HG03175 (cell line): ENCODE data around the gene EZH2.

ENCODE experiments used
- ATAC-seq: cut with Tn5 transposase; IDR thresholded peaks from one replicate; pipeline ENCODE4 v1.9.1; 2021; ENCODE audit warnings: mild to moderate bottlenecking, moderate library complexity; ENCODE audit not compliant: unreplicated experiment

The EZH2 gene

DNA sequence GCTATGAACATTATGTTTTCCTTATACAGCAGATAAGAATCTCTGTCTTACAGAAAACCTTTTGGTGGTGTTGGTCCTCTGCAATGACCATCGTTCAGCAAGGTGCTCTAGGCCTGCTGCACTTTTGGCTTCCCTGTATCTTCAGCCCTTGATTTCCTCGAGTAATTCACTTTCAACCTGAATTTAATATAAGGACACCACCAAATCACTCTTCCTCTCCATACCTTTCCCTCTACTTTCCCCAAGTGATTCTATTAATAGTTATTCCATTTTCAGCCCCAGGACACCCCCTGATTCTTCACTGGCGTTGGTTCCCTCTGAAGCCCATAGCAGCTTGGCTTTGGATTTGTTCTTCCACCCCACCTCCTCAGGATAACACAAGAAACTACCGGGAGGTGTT is 72.2 kb downstream of the EZH2 start:
- no peak for ATAC-seq

DNA sequence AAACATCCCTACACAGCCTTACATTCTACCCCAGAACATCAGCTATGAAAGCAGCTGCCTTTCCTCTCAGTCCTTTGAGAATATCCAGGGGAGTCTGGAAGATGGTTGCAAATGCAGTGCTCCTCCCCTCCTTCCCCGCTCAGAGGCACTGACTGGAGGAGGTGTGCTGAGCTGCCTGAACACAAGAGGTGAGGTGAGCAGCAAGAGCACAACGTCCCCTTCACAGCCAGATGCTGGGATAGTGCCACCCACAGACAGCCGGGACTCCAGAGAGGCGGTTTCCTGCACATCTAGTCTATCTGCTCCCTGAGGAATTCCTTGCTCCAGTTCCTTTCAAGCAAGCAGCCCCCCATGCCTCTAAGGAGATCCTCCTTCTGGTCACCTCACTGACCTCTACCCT is 74.2 kb downstream of the EZH2 start:
- ATAC-seq: no peak

DNA sequence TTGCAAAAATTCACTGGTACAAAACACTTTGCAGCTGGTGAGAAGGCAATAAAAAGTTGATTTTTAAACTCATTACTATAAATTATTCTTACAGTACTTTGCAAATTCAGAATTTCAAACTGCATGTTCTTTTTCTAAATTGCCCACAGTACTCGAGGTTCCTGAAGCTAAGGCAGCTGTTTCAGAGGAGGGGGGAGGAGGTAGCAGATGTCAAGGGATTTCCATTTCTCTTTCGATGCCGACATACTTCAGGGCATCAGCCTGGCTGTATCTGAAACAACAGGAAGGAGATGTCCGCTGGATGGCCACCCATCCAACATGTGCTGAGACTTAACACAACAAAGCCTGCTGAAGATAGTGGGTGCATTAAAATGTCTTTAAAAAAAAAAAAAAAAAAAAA is 76.7 kb downstream of the EZH2 start:
- ATAC-seq: no peak

DNA sequence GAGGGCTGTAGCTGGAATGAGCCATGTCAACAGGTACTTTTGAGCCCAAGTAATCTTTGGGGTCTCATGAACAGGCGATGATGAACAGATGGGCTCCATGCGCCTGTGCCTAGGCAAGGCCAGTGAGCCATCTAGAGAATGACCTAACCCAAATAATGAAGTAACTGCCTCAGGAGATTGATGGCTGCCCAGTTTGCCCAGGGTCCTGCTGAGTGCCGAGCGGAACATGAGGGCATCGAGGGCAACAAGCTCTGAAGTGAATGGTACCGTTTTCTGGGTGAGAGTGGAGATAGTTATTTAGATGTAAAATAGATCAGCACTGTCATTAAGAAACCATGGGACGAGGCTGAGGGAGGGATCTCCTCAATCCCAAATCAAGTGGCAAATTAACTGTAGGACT is 77.9 kb downstream of the EZH2 start:
- no peak for ATAC-seq

DNA sequence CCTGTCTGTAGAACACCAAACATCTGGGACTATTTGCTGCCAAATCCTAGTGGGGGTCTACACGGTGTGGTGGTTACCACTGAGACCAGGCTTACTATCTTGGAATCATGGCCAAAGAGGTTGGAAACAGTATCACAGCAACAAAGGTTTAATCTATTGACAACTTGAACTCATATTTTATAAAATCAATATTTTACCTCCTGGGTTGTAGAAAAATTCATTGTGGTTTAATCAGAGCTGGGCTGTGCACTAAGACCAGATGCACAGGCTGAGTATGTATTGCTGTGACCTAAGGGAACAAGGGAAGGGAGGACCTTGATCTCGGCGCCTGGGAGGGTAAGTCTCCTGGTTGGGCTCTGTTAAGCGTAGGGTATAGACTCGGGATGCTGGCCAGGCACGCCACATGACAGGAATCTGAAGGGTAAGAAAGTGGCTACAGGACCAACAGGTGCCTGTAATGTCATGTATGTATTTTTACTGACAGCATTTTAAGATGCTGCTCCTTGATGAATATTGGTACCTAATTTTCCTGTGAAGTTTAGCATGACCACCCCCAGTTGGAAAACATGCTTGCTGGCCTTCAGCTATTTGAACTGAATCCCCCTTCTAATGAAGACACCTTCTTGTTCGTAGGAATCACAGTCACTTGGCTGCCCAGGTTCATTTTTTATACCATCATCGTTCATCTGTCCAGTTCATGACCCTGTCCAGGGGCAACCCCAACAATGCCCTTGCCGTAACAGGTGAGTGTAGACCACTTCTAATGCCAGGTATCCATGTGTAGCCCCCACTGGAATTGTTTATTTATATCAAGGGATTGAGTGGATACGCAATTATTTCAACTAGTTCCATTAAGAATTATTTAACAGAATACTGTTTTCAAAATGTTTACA is 79.5 kb downstream of the EZH2 start:
- ATAC-seq: no peak

DNA sequence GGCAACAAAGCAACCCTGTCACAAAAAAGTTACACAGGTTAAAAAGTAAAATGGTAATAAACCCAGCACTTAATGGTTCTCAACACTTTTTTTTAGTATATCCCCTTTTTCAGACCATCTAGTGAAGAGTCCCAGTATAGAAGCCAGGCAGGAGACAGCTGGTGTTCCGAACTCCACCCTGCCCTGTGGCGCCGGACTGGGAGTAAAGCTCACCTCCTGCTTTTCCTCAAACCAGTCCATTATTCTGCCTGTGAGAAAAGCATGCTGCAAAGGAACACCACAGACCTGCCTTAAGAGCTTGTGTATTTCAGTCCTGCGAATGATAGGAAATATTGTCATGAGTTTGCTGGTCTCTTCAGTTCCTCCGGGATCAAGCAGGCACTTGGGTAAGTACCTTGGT is 81.0 kb downstream of the EZH2 start:
- ATAC-seq: no peak

DNA sequence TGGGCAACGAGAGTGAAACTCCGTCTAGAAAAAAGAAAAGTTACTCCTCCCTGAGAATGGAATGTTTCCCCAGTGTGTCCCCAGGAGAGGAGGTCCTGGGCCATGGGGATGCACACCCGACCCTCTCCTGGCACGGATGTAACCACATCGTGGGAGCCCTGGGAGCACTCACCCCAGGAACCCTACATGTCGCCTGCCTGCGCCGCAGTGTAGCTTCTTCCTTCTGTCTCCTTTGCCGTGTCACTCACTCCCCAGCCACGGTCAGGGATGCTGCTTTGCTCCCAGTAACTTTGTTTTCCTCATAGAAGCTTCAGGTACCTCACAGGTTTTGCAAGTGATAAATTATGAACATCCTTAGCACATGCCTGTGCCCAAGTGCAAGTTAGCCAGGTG is 82.0 kb downstream of the EZH2 start:
- ATAC-seq: no peak

DNA sequence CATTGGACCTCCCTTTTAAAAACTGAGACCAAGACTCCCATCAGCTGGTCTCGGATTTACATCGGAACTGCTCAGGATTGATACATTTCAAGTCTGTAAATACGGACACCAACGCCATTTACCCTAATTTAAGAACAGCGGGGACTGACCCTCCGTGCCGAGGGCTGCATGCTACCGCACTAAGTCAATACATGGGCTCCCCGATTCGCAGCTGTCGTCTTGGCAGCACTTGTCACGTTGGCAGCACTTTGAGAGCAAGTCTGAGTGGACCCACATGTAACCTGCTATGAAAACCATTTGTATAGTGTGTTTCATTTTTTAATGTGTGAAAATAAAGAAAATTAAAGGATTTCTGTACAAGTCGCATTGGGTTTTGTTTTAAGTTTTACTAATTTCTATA is 83.4 kb downstream of the EZH2 start:
- no peak for ATAC-seq

DNA sequence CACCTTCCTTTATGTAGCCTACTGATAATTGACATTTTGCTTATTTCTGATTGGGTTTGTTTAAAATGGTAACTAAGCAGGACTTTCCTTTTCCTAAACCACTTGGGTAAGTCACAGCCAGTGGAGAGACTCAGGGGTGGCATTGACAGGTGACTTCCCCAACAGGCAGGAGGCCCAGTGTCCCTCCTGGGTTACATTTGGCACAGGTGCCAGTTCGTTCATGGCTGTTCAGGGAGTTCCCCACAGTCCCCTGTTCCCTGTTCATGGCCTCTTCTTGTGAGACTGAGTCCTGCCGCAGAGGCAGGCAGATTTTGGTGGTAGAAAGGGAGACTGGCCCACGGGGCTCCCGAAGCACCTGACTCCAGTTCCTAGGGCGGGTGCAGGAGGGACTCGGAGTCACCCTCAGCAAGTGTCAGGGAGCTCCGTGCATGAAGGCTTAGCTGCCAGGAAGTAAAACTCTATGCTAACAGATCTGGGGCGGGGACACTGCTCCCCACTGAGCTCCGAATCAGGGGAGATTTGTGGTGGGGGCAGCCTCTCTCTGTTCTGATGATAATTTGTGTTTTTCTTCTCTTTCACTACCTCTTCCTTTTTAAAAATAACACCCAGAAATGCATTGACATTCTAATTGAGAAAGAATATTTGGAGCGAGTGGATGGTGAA is 84.1 kb downstream of the EZH2 start:
- ATAC-seq: no peak

DNA sequence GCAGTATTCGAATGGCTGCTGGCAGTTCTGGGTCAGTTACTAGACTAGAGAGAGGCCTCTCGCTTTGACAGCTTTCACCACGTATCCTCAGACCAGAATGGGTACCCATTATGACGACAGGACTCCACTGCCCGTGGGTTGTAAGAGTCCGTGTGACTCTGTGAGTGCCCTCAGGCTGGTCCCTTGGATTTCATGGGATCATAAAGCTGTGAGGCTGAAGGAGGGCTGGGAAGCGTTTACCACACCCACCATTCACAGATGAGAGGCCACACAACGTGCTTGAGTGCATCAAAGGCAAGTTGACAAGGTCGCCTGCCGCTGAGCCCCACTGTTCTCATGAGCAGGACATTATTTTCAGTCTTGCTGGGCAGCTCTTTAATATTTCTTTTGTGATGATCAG is 87.2 kb downstream of the EZH2 start:
- no peak for ATAC-seq

DNA sequence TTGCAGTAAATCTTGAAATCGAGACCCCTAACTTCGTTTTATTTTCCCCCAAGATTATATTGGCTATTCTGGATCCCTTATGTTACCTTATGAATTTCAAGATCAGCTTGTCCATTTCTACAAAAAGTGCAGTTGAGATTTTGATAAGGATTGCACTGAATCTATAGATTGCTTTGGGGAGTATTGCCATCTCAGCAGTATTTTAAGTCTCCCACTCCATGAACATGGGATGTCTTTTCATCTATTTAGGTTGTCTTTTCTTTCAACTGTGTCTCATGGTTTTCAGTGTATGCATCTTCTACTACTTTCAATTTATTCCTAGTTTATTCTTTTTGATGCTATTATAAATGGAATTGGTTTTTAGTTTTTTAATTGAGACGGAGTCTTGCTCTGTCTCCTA is 89.6 kb downstream of the EZH2 start:
- no peak for ATAC-seq

DNA sequence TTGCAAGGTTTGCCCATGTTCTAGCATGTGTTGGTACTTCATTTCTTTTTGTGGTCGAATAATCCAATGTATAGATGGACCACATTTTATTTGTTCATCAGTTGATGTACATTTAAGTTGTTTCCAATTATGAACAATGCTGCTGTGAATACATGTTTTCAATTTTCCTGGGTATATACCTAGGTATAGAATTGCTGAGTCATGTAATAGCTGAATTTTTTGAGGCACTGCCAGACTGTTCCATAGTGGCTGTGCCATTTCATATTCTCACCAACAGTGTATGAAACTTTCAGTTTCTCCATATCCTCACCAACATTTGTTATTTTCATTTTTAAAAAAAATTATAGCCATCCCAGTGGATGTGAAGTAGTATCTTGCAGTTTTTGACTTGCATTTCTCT is 90.5 kb downstream of the EZH2 start:
- no peak for ATAC-seq

DNA sequence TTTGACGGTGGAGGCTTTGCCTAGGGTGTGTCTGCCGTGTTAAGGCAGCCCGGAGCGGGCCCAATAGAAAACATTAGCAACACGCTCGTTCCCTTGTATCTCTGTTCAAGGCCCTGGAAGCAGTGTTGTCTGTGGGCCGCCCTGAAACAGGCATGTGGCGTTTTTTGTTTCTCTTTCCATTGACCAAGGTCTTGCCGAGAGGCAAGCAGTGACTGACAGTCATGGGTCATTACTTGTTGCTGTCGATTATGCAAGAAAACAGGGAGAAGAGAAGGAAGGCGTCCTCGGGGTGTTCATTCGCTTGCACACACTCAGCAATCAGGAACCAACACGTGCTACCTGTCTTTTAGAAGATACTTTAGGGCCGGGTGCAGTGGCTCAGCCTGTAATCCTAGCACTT is 92.5 kb downstream of the EZH2 start:
- no peak for ATAC-seq

DNA sequence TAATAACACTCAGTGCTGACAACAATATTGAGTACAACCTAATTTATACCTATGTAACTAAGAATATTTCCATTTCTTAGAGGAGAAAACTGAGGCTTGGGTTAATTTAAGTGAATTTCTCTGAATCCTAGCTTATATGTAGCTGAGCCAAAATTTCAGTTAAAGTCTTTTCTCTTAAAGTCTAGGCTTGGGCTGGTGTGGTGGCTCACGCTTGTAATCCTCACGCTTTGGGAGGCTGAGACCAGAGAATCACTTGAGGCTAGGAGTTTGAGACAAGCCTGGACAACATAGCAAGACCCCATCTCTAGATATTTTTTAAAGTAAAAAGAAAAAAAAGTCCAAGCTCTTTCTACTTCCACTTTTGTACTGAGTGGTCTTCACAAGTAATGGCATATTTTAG is 93.2 kb downstream of the EZH2 start:
- no peak for ATAC-seq

DNA sequence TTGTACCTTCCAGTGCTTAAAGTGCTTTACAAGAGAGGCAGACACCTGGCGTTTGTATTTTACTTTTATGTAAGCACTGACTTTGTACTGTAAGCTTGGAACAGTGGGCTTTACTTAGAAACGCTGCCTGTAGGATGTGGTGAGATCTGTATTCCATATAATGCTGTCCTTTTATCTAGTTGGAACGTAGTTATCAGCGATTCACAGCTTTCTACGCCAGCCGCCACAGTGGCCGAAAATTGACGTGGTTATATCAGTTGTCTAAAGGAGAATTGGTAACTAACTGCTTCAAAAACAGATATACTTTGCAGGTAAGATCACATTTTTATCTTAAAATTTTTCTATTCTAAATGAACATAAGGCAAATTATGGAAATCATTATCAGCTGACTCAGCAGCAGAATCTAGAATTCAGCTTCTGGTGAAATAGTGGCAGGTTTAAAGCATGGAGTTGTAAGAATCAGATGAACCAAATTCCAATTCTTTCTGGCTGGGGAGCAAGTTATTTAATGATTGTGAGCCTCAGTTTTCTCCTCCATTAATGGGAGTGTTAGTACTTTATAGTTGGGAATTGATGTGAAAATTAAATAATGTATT is 93.9 kb downstream of the EZH2 start:
- ATAC-seq: no peak

DNA sequence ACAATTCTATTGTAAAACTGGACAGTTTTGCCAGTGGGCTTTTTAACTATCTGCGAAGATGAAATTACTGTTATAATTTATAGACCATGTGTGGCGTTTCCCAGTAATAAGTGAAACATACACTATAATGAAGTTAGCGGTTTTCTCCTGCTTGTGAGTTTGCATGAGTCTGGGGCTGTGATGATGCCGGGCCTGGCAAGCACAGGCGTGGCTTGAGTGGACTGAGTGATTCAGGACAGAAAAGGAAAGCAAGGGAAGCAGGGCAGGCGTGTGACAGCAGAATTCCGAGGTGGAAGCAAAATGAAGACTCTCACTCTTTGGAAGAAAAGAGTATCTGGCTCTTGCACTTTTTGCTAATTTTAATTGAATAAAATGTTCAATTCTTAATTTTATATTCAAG is 94.9 kb downstream of the EZH2 start:
- no peak for ATAC-seq

DNA sequence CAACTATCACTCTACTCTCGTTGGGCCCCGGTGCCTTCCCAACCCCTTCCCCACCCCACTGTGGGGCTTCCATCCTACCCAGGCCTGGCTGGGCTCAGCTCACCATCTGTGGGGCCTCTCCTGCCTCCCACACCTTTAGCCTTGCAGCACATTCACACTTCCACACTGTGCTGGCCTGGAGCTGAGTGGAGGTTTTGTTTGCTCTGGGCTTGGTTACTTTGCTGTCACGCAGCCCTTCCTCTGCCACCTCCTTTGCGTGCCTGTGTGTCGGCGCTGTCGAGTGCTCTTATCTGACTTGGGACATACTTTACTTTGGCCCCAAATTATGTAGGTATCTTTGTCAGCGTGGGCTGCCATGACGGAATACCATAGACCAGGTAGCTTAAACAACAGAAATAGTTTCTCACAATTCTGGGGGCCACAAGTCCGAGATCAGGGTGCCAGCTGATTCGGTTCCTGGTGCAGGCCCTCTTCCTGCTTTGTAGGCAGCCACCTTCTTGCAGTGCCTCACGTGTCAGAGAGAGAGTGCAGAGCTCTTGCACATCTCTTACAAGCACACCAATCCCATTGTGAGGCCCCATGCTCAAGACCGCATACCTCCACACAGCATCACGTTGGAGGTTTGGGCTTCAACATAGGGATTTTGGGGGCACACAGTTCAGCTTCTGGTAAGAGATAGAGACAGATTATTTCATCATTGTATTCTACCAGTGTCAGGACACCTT is 96.4 kb downstream of the EZH2 start:
- no peak for ATAC-seq

DNA sequence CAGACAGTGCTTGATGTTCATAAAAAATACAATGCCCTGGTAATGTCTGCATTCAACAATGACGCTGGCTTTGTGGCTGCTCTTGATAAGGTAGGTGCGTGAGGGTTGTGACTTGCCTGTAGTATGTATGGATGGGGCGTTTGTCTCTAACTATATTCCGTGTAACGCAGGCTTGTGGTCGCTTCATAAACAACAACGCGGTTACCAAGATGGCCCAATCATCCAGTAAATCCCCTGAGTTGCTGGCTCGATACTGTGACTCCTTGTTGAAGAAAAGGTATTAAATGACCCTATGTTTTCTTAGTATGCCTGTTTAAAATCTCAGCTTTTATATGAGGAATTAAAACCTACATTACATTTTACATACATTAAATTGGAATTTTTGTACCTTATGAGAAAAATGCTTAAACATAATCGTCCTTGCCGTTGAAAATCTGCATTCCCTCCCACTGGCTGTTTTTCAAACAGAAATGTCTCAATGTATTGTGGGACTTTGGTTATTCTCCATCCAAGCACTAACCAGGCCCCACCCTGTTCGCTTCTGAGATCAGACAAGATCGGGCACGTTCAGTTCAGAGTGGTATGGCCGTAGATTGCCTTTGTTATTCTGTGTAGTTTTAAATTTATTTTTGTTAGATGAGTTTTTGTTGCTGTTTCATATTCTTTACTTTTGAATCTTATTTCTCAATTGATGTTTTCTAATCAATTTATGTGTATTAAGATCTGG is 100.1 kb downstream of the EZH2 start:
- no peak for ATAC-seq

DNA sequence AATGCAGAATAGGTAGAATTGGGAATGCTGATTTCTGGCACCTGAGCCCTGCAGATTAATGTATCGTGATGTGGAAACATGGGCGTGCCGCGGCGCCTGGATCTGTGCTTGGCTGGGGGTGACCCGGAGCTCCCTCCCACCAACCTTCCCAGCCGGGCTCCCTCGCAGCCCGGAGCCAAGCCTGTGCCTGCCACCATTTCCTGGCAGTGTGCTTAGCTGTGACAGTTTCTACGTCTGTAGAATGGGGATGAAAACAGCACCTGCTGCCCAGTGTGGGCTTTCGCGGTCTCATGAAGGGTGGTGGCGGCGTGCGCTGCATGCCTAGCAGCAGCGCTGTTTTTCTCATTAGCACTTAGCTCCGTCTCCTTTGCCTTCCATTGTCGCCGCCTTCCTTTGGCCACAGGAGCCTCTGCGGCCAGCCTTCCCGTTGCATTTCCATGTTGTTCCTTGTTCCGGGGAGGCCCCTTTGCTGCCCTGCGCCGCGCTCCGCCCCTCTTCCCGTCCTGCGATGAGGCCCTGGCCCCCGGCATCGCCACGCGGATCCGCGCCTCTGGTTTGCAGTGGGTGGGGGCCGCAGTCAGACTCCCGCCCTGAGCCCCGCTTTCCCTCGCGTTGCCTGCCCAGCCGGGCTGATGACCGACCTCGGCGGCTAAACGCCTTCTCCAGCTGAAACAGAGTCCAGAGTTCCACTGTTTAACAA is 101.2 kb downstream of the EZH2 start:
- no peak for ATAC-seq

DNA sequence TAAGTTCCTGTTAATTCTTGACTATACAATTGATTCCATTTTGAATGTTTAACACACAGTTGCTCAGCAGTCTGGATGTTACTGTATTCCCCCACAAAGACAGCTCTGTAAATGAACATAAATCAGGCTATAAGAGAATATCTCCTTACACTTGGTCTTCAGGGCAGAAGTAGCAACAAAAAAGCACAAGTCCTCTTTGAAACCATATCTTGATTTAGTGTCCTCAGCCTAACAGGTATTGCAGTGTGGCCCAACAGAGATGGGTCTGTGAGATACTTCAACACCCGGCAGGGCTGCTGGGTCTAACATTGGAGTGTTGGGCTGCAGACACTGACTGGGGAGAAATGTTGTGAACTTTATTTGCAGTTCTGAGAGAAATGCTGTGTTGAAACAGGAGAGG is 109.6 kb downstream of the EZH2 start:
- ATAC-seq: no peak
